NCI-H2171 treated with DMSO at 0.1 percent for 48 hours (cell line): ENCODE results near the gene PKP4.

ENCODE experiments used
- DNase-seq: peaks from one replicate; lab custom pipeline; 2025; lab: John Stamatoyannopoulos, UW

PKP4 gene

GRCh38 chr2:158651358-158652057 is 194.8 kb downstream of the PKP4 start:
- peak; percentile 32 for DNase-seq

- no peak for DNase-seq
Observed at GRCh38 chr2:158655628-158656027, 198.9 kb downstream of the PKP4 start.

- DNase-seq = no peak
Observed at GRCh38 chr2:158656492-158657229, 199.9 kb downstream of the PKP4 start.

- no peak for DNase-seq
Observed at GRCh38 chr2:158658396-158658795, 201.6 kb downstream of the PKP4 start.

- no peak for DNase-seq
Observed at GRCh38 chr2:158659483-158659882, 202.7 kb downstream of the PKP4 start.

- DNase-seq = no peak
Observed at GRCh38 chr2:158661231-158661630, 204.5 kb downstream of the PKP4 start.

GRCh38 chr2:158662421-158662820 is 205.7 kb downstream of the PKP4 start:
- no peak for DNase-seq

GRCh38 chr2:158663796-158664195 is 207.0 kb downstream of the PKP4 start:
- no peak for DNase-seq

- no peak for DNase-seq
Observed at GRCh38 chr2:158664987-158665386, 208.2 kb downstream of the PKP4 start.

- peak; percentile 71 for DNase-seq
Observed at GRCh38 chr2:158665536-158666302, 209.0 kb downstream of the PKP4 start.

- no peak for DNase-seq
Observed at GRCh38 chr2:158666969-158667368, 210.2 kb downstream of the PKP4 start.

- no peak for DNase-seq
Observed at GRCh38 chr2:158667586-158667985, 210.8 kb downstream of the PKP4 start.

- DNase-seq = no peak
Observed at GRCh38 chr2:158668001-158668765, 211.4 kb downstream of the PKP4 start.

- DNase-seq = no peak
Observed at GRCh38 chr2:158670292-158670691, 213.5 kb downstream of the PKP4 start.

GRCh38 chr2:158671360-158672245 is 214.9 kb downstream of the PKP4 start:
- DNase-seq = no peak

GRCh38 chr2:158676295-158676694 is 219.5 kb downstream of the PKP4 start:
- no peak for DNase-seq

- DNase-seq = no peak
Observed at GRCh38 chr2:158676696-158677095, 219.9 kb downstream of the PKP4 start.

GRCh38 chr2:158677542-158677941 is 220.8 kb downstream of the PKP4 start:
- no peak for DNase-seq

GRCh38 chr2:158681816-158682215 is 225.1 kb downstream of the PKP4 start:
- DNase-seq = no peak

- no peak for DNase-seq
Observed at GRCh38 chr2:158685646-158686045, 228.9 kb downstream of the PKP4 start.

GRCh38 chr2:158686210-158686691 is 229.5 kb downstream of the PKP4 start:
- DNase-seq = no peak
